Mucosa of descending colon (tissue), 3 donors: ENCODE data around the gene ABHD12. TPM values are rescaled to one million over a fixed set of nuclear protein-coding genes. Genes with fewer than 3 reads are reported as not detected.

Experiments used
- ATAC-seq: fragments of 200-7000 bp; cut with Tn5 transposase; one replicate; pipeline ENCODE4 v1.9.1; 2020; ENCODE audit warnings: mild to moderate bottlenecking, moderate library complexity
- DNase-seq, 3 donors: peaks; one replicate each; pipeline ENCODE4 v3.0.0-alpha.2; 2020
- H3K36me3 ChIP-seq: fragments of 200-600 bp; one replicate; pipeline ENCODE4 v1.8.0; 2021; ENCODE audit warnings: low read depth, mild to moderate bottlenecking
- H3K4me1 ChIP-seq: fragments of 200-600 bp; one replicate; pipeline ENCODE4 v1.8.0; 2021; ENCODE audit warnings: low read depth, mild to moderate bottlenecking
- H3K4me3 ChIP-seq: fragments of 200-600 bp; one replicate; pipeline ENCODE4 v1.8.0; 2021; ENCODE audit warnings: mild to moderate bottlenecking
- H3K9me3 ChIP-seq: fragments of 200-600 bp; one replicate; pipeline ENCODE4 v1.8.0; 2021; ENCODE audit warnings: mild to moderate bottlenecking
- CTCF ChIP-seq: fragments of 200-600 bp; IDR thresholded peaks from one replicate; pipeline ENCODE4 v1.8.0; 2022; ENCODE audit warnings: antibody characterized with exemption, mild to moderate bottlenecking
- intact Hi-C, 2 donors: fragments of 100-400 bp; cut with DNase I in 1 of 2; cut with micrococcal nuclease in 1 of 2; formaldehyde crosslinking; loops; one replicate each; pipeline versions ENCODE4 v1.11.0 to v1.11.1; 2022; cut with DNase I, micrococcal nuclease
- total RNA-seq, 3 donors: library from RNA; stranded (reverse); fragmentation: NEBNext Ultra II Directional in 2 of 3; extraction: Animal tissue kit (Norgen Biotek cat#: 25700) in 2 of 3; gene quantifications; one replicate each; pipeline versions ENCODE4 v1.2.1 to v1.2.4, GENCODE V29; 2021 to 2023
- donor health status: DM: no; HTN: no; CAD: no; lungs with moderate emphysema.
- donor health status: DM: no; HTN: no; CAD: no.
- donor health status: DM: no; HTN: yes; CAD: no.

ABHD12 gene
- total RNA-seq, 3 donors from 2014 or later, result 47.3 to 65.5 (median 59.5) TPM

- no peaks in the 10 kb centered on the region for H3K36me3 ChIP-seq
- no peaks in the 10 kb centered on the region for H3K9me3 ChIP-seq
- intact Hi-C loops, result no loop called here
- H3K4me1 ChIP-seq, result peaks cover 3% of the 10 kb centered on the region
- ATAC-seq, result no peak
- H3K4me3 ChIP-seq, result no peak overlapping the region
- TF ChIP-seq CTCF, result no peak
- no peak for DNase-seq
These were observed 9.6 kb downstream of the ABHD12 start for GRCh38 chr20:25380945-25381614.

GRCh38 chr20:25378884-25379733 lies 11.5 kb downstream of the ABHD12 start:
- no peak for ATAC-seq
- intact Hi-C loops, result no loop called here
- H3K36me3 ChIP-seq, result no peaks in the 10 kb centered on the region
- H3K4me3 ChIP-seq, result no peak overlapping the region
- no peaks in the 10 kb centered on the region for H3K9me3 ChIP-seq
- no peak for TF ChIP-seq CTCF
- no peaks in the 10 kb centered on the region for H3K4me1 ChIP-seq
- no peak for DNase-seq

- intact Hi-C loops, result no loop called here
- ATAC-seq, result no peak
- no peak for DNase-seq
- no peaks in the 10 kb centered on the region for H3K9me3 ChIP-seq
- TF ChIP-seq CTCF, result no peak
- no peaks in the 10 kb centered on the region for H3K4me1 ChIP-seq
- no peaks in the 10 kb centered on the region for H3K36me3 ChIP-seq
- no peak overlapping the region for H3K4me3 ChIP-seq
These were observed 12.3 kb downstream of the ABHD12 start for GRCh38 chr20:25378189-25378883.

- no peaks in the 10 kb centered on the region for H3K9me3 ChIP-seq
- no peaks in the 10 kb centered on the region for H3K36me3 ChIP-seq
- no peaks in the 10 kb centered on the region for H3K4me1 ChIP-seq
- no peak overlapping the region for H3K4me3 ChIP-seq
- ATAC-seq, result no peak
- no peak for TF ChIP-seq CTCF
- DNase-seq, result no peak
- intact Hi-C loops, result no loop called here
These were observed 13.7 kb downstream of the ABHD12 start for GRCh38 chr20:25376886-25377285.

- DNase-seq (no peak), ATAC-seq (no peak)
- H3K9me3 ChIP-seq, result no peaks in the 10 kb centered on the region
- TF ChIP-seq CTCF, result no peak
- H3K4me3 ChIP-seq, result no peak overlapping the region
- H3K36me3 ChIP-seq, result no peaks in the 10 kb centered on the region
- H3K4me1 ChIP-seq, result no peaks in the 10 kb centered on the region
- intact Hi-C loops, result no loop called here
These were observed 14.4 kb downstream of the ABHD12 start for GRCh38 chr20:25376236-25376635.
